Measurements from ENCODE around the gene FNIP1.

GRCh38 chr5:131685516-131686171 is 111.2 kb downstream of the FNIP1 start:
- TF ChIP-seq EZH2 (IDR thresholded peaks at IDR 0.05; ENCODE audit: low read depth, low read length, severe bottlenecking) (no peak), CTCF (IDR thresholded peaks at IDR 0.05; ENCODE audit: control extremely low read depth in 1 of 3, insufficient read depth in 1 of 3, low read depth in 1 of 3, low read length in 3 of 3) (no peak), SP2 (IDR thresholded peaks at IDR 0.05; ENCODE audit: low read length) (no peak), YY1 (IDR thresholded peaks at IDR 0.05; ENCODE audit: low read depth, low read length) (no peak), USF2 (IDR thresholded peaks at IDR 0.05; ENCODE audit: low read length) (no peak), POLR2AphosphoS5 (IDR thresholded peaks at IDR 0.05; ENCODE audit: low read depth, low read length) (no peak), SP1 (IDR thresholded peaks at IDR 0.05; ENCODE audit: low read depth, low read length) (no peak), TAF7 (optimal IDR thresholded peaks at IDR 0.05; ENCODE audit: borderline replicate concordance, low read depth, low read length) (no peak)
